H1 (cell line): ENCODE measurements around the gene AQP6. TPM values are rescaled to one million over a fixed set of nuclear protein-coding genes. Genes with fewer than 3 reads are reported as not detected.

Source experiments
- CTCF ChIA-PET: fragments of 300-600 bp; sonication (Branson Sonifier 250); formaldehyde crosslinking; loops from one replicate; lab custom pipeline; 2021; ENCODE audit not compliant: partially characterized antibody; lab: Charles Lee
- POLR2A ChIA-PET: fragments of 300-600 bp; sonication (Branson Sonifier 250); formaldehyde crosslinking; loops from one replicate; lab custom pipeline; 2021; ENCODE audit warnings: inconsistent platforms; ENCODE audit not compliant: partially characterized antibody; lab: Charles Lee
- DNase-seq, 2 experiments: peaks; one replicate each; pipeline versions ENCODE4 v3.0.0 to v3.0.0-alpha.2; 2010 to 2022; ENCODE audit warnings: low spot score in 2 of 2, low read depth in 1 of 2, mixed read lengths in 1 of 2
- FAIRE-seq: peaks from 2 replicates; lab custom pipeline; 2011; peaks lifted over from hg19 to GRCh38; lab: Jason Lieb, UNC
- H2AFZ ChIP-seq: 2 replicates; pipeline ENCODE4 v1.8.1; 2012; ENCODE audit warnings: low read length, inconsistent platforms
- H2AK5ac ChIP-seq: 2 replicates; pipeline ENCODE4 v1.6.1; 2013; ENCODE audit warnings: low read depth, low read length
- H2BK120ac ChIP-seq: replicated peaks from 2 replicates; pipeline ENCODE3; 2013; ENCODE audit warnings: low read depth, low read length, inconsistent platforms
- H2BK12ac ChIP-seq: 2 replicates; pipeline ENCODE4 v1.6.1; 2013; ENCODE audit warnings: low read depth, low read length
- H2BK15ac ChIP-seq: 2 replicates; pipeline ENCODE4 v1.6.1; 2013; ENCODE audit warnings: low read length
- H2BK20ac ChIP-seq: 2 replicates; pipeline ENCODE4 v1.6.1; 2013; ENCODE audit warnings: low read length
- H2BK5ac ChIP-seq: 2 replicates; pipeline ENCODE4 v1.6.1; 2013; ENCODE audit warnings: low read depth, low read length
- H3K14ac ChIP-seq: 2 replicates; pipeline ENCODE4 v1.6.1; 2013; ENCODE audit warnings: inconsistent platforms; ENCODE audit not compliant: insufficient read length
- H3K18ac ChIP-seq: 2 replicates; pipeline ENCODE4 v1.6.1; 2013; ENCODE audit warnings: low read length; ENCODE audit errors: extremely low read depth
- H3K23ac ChIP-seq: 2 replicates; pipeline ENCODE4 v1.6.1; 2013; ENCODE audit warnings: inconsistent platforms; ENCODE audit not compliant: insufficient read length
- H3K23me2 ChIP-seq: 2 replicates; pipeline ENCODE4 v1.6.1; 2013; ENCODE audit warnings: low read depth, low read length
- H3K27ac ChIP-seq: 2 replicates; pipeline ENCODE4 v1.6.1; 2011; ENCODE audit warnings: low read depth, low read length, inconsistent platforms
- H3K27me3 ChIP-seq, 4 experiments: replicated peaks in 1 of 4; 1 replicate in 1 of 4; 2 replicates in 3 of 4; pipeline versions ENCODE4 v1.6.1 to v1.8.1; 2011 to 2013; ENCODE audit warnings: low read length in 3 of 4, mild to moderate bottlenecking in 3 of 4, inconsistent platforms in 2 of 4, mixed read lengths in 2 of 4, moderate library complexity in 1 of 4; ENCODE audit not compliant: control insufficient read depth in 3 of 4, insufficient read depth in 3 of 4; ENCODE audit errors: extremely low read depth in 1 of 4
- H3K36me3 ChIP-seq, 4 experiments: 2 replicates each; pipeline versions ENCODE4 v1.6.1 to v1.8.1; 2011 to 2013; ENCODE audit warnings: mild to moderate bottlenecking in 4 of 4, low read length in 3 of 4, moderate library complexity in 2 of 4, control low read depth in 1 of 4, inconsistent platforms in 1 of 4; ENCODE audit not compliant: insufficient read depth in 4 of 4, control insufficient read depth in 2 of 4
- H3K4ac ChIP-seq: replicated peaks from 2 replicates; pipeline ENCODE3; 2013; ENCODE audit warnings: low read length, low read depth, mixed read lengths, inconsistent platforms; ENCODE audit not compliant: insufficient read length
- H3K4me1 ChIP-seq, 4 experiments: replicated peaks in 1 of 4; 1 replicate in 1 of 4; 2 replicates in 3 of 4; pipeline versions ENCODE4 v1.6.1 to v1.8.1; 2011 to 2013; ENCODE audit warnings: low read length in 3 of 4, inconsistent platforms in 2 of 4, mixed read lengths in 1 of 4; ENCODE audit not compliant: insufficient read depth in 4 of 4, control insufficient read depth in 3 of 4
- H3K4me2 ChIP-seq, 2 experiments: 2 replicates each; pipeline versions ENCODE4 v1.6.1 to v1.8.1; 2011 to 2013; ENCODE audit warnings: low read depth in 2 of 2, low read length in 2 of 2, control low read depth in 1 of 2, inconsistent platforms in 1 of 2, mild to moderate bottlenecking in 1 of 2; ENCODE audit not compliant: insufficient read depth in 1 of 2
- H3K4me3 ChIP-seq, 4 experiments: fragments of 200-600, 300-600 bp in 1 of 4; sonication (generic), shearing (Covaris generic), sonication (Bioruptor Twin) in 1 of 4; 2 replicates each; pipeline versions ENCODE4 v1.5.1 to v1.8.1; 2011 to 2016; ENCODE audit warnings: low read length in 4 of 4, low read depth in 3 of 4, control low read depth in 2 of 4, inconsistent platforms in 2 of 4, mild to moderate bottlenecking in 2 of 4, mixed read lengths in 1 of 4, moderate library complexity in 1 of 4; ENCODE audit not compliant: insufficient read depth in 2 of 4; ENCODE audit errors: extremely low read depth in 1 of 4
- H3K56ac ChIP-seq: replicated peaks from 2 replicates; pipeline ENCODE3; 2013; ENCODE audit warnings: low read depth, mild to moderate bottlenecking, mixed read lengths, low read length, inconsistent platforms; ENCODE audit not compliant: insufficient read length
- H3K79me1 ChIP-seq: 2 replicates; pipeline ENCODE4 v1.6.1; 2013; ENCODE audit warnings: low read depth, low read length, control low read depth
- H3K79me2 ChIP-seq, 2 experiments: 2 replicates each; pipeline versions ENCODE4 v1.6.1 to v1.8.1; 2012 to 2013; ENCODE audit warnings: low read length in 2 of 2, mild to moderate bottlenecking in 2 of 2, inconsistent platforms in 1 of 2; ENCODE audit not compliant: insufficient read depth in 2 of 2, control insufficient read depth in 1 of 2
- H3K9ac ChIP-seq, 4 experiments: replicated peaks in 1 of 4; 1 replicate in 1 of 4; 2 replicates in 3 of 4; pipeline versions ENCODE4 v1.6.1 to v1.8.1; 2011 to 2013; ENCODE audit warnings: low read depth in 3 of 4, low read length in 3 of 4, control low read depth in 2 of 4, mild to moderate bottlenecking in 2 of 4, moderate library complexity in 2 of 4, inconsistent platforms in 1 of 4; ENCODE audit errors: extremely low read depth in 1 of 4
- H3K9me3 ChIP-seq, 2 experiments: 2 replicates each; pipeline versions ENCODE4 v1.6.1 to v1.8.1; 2012 to 2013; ENCODE audit warnings: mild to moderate bottlenecking in 2 of 2, moderate library complexity in 2 of 2, control low read depth in 1 of 2, inconsistent platforms in 1 of 2, low read depth in 1 of 2, low read length in 1 of 2, mixed read lengths in 1 of 2; ENCODE audit not compliant: insufficient read depth in 2 of 2
- H4K20me1 ChIP-seq, 2 experiments: replicated peaks in 1 of 2; 2 replicates each; pipeline versions ENCODE3 to v1.8.1; 2011 to 2013; ENCODE audit warnings: inconsistent platforms in 2 of 2, low read length in 2 of 2, mild to moderate bottlenecking in 1 of 2; ENCODE audit not compliant: insufficient read depth in 2 of 2, control insufficient read depth in 1 of 2
- H4K5ac ChIP-seq: 2 replicates; pipeline ENCODE4 v1.6.1; 2013; ENCODE audit warnings: low read length, low read depth, mixed read lengths, inconsistent platforms; ENCODE audit not compliant: insufficient read length
- H4K8ac ChIP-seq: 2 replicates; pipeline ENCODE4 v1.8.0; 2013; ENCODE audit warnings: mild to moderate bottlenecking, moderate library complexity, low read length, inconsistent platforms; ENCODE audit not compliant: insufficient read depth; ENCODE audit errors: extremely low read depth
- H4K91ac ChIP-seq: replicated peaks from 2 replicates; pipeline ENCODE3; 2013; ENCODE audit warnings: low read length, mixed read lengths, inconsistent platforms; ENCODE audit not compliant: insufficient read length
- BACH1 ChIP-seq: IDR thresholded peaks from 2 replicates; pipeline ENCODE4 v1.6.1; 2012; ENCODE audit warnings: low read length, improper control_type of control experiment
- BRCA1 ChIP-seq: IDR thresholded peaks from 2 replicates; pipeline ENCODE4 v1.6.1; 2012; ENCODE audit warnings: low read depth, low read length, improper control_type of control experiment
- CEBPB ChIP-seq: IDR thresholded peaks from 2 replicates; pipeline ENCODE4 v1.6.1; 2012; ENCODE audit warnings: low read depth, low read length
- CHD1 ChIP-seq: IDR thresholded peaks from 2 replicates; pipeline ENCODE4 v1.6.1; 2012; ENCODE audit warnings: low read depth, low read length, improper control_type of control experiment
- CHD2 ChIP-seq: IDR thresholded peaks from 2 replicates; pipeline ENCODE4 v1.6.1; 2012; ENCODE audit warnings: low read length, improper control_type of control experiment
- EZH2 ChIP-seq: fragments of 200-600 bp; sonication (generic); IDR thresholded peaks from 2 replicates; pipeline ENCODE4 v1.7.1; 2012; ENCODE audit warnings: low read depth, mild to moderate bottlenecking, moderate library complexity, low read length, inconsistent platforms; ENCODE audit not compliant: severe bottlenecking
- KDM1A ChIP-seq: fragments of 200-600, 300-600 bp; sonication (generic); IDR thresholded peaks from 2 replicates; pipeline ENCODE4 v1.7.1; 2016; ENCODE audit warnings: mild to moderate bottlenecking, low read length, borderline replicate concordance
- POLR2AphosphoS5 ChIP-seq: IDR thresholded peaks from 2 replicates; pipeline ENCODE4 v1.6.1; 2011; ENCODE audit warnings: low read depth, low read length
- POU5F1 ChIP-seq: IDR thresholded peaks from 2 replicates; pipeline ENCODE4 v1.6.1; 2011; ENCODE audit warnings: low read depth, mild to moderate bottlenecking, low read length, moderate library complexity
- SIN3A ChIP-seq, 2 experiments: IDR thresholded peaks in 1 of 2; conservative IDR thresholded peaks in 1 of 2; 2 replicates each; pipeline ENCODE4 v1.6.1; 2011 to 2012; ENCODE audit warnings: low read length in 2 of 2, improper control_type of control experiment in 1 of 2, low read depth in 1 of 2, mild to moderate bottlenecking in 1 of 2
- WGBS, 2 experiments: shearing (Covaris generic) in 1 of 2; methylation state at CpG; one replicate each; pipeline versions ENCODE4 v1.1.6 to v1.1.7; 2013 to 2015; ENCODE audit warnings: low lambda C conversion rate in 2 of 2, mixed read lengths in 2 of 2, inconsistent platforms in 1 of 2, low coverage in 1 of 2, missing lambda C conversion rate in 1 of 2; ENCODE audit not compliant: insufficient replicate concordance in 2 of 2, insufficient coverage in 1 of 2, insufficient read length in 1 of 2; ENCODE audit errors: extremely low coverage in 1 of 2, missing lambda C conversion rate in 1 of 2; 5-methylcytosine and 5-hydroxymethylcytosine counted together
- polyA plus RNA-seq, 7 experiments: library from polyadenylated mRNA; depleted of rRNA in 3 of 7; stranded (reverse) in 5 of 7; unstranded in 2 of 7; fragments of >200 nt in 5 of 7; fragments of 200-250 nt in 2 of 7; gene quantifications; 1 replicate in 5 of 7; 2 replicates in 1 of 7; 4 replicates in 1 of 7; pipeline versions ENCODE4 v1.2.1 to v1.2.3, GENCODE V29; 2011 to 2013; ENCODE audit warnings: missing spikeins in 2 of 7, mixed read lengths in 2 of 7
- total RNA-seq: library from RNA; stranded (reverse); fragmentation: NEBNext Ultra II Directional; extraction: Animal tissue kit (Norgen Biotek cat#: 25700); gene quantifications from 2 replicates; pipeline ENCODE4 v1.2.1, GENCODE V29; 2021

Gene AQP6
- total and polyA plus RNA-seq, 2 of the 8 experiments (the other 6 are each of a cell fraction or from before 2014, with no cell fraction given), result 0.03 to 0.17 TPM

GRCh38 chr12:49956663-49957569 is 15.8 kb upstream of the AQP6 start:
- H3K79me1 ChIP-seq, result no peaks in the 10 kb centered on the region

More at GRCh38 chr12:49956663-49957569, 15.8 kb upstream of the AQP6 start:
- H2BK12ac ChIP-seq, result peak overlapping the region; percentile 53; the same call in 1 of the 2 replicates
- TF ChIP-seq CHD2 (no peak), CHD1 (no peak), POU5F1 (no peak), SIN3A (conservative IDR thresholded peaks at IDR 0.05 in 1 of 2, IDR thresholded peaks at IDR 0.05 in 1 of 2; ENCODE audit: low read depth in 1 of 2, low read length in 2 of 2) (no peak), EZH2 (no peak), BRCA1 (no peak), KDM1A (no peak), POLR2AphosphoS5 (no peak), CEBPB (no peak), BACH1 (no peak)
- peak overlapping the region; percentile 77; the same call in 1 of the 2 replicates for H2AK5ac ChIP-seq
- DNase-seq, result no peak
- no peak for FAIRE-seq
- H3K9me3 ChIP-seq, result no peaks in the 10 kb centered on the region
- peaks cover 4 to 23% (median 17%) of the 10 kb centered on the region in 4 experiments for H3K4me1 ChIP-seq
- peaks cover 6% of the 10 kb centered on the region; the same call in 1 of the 2 replicates for H3K23me2 ChIP-seq
- H4K8ac ChIP-seq, result no peak overlapping the region
- 96% methylated on average over 6 of the region's 6 CpGs; no CpG with 5 or more reads in 1 of the 2 experiments for WGBS, 2 experiments
- no peak overlapping the region for H3K4ac ChIP-seq
- H4K20me1 ChIP-seq, result no peaks in the 10 kb centered on the region
- H3K4me2 ChIP-seq, result no peak overlapping the region
- ChIA-PET CTCF (interaction anchor here (0.6 to 7.8 kb wide), 8 partner anchors 11 to 337 kb away, joined by 3 to 86 read pairs (median 6); no protein-coding TSS in a partner anchor), POLR2A (interaction anchor here (1.5 kb wide), 1 partner anchor 130 kb away, joined by 3 read pairs; no protein-coding TSS in a partner anchor)
- H3K4me3 ChIP-seq, result no peak overlapping the region
- no peaks in the 10 kb centered on the region for H3K36me3 ChIP-seq
- no peak overlapping the region for H3K56ac ChIP-seq
- H2BK20ac ChIP-seq, result no peak overlapping the region
- no peak overlapping the region for H2AFZ ChIP-seq
- H3K23ac ChIP-seq, result no peak overlapping the region
- H2BK5ac ChIP-seq, result no peak overlapping the region
- no peak overlapping the region for H2BK120ac ChIP-seq
- H4K91ac ChIP-seq, result no peak overlapping the region
- H3K27ac ChIP-seq, result no peak overlapping the region
- H3K9ac ChIP-seq, result no peak overlapping the region
- H3K14ac ChIP-seq, result no peak overlapping the region
- H3K79me2 ChIP-seq, result no peaks in the 10 kb centered on the region
- H4K5ac ChIP-seq, result no peak overlapping the region
- H3K18ac ChIP-seq, result peak overlapping the region; percentile 27; the same call in 1 of the 2 replicates
- H3K27me3 ChIP-seq, result peaks cover 12 to 54% (median 45%) of the 10 kb centered on the region in 4 experiments
- 0 out of 2 replicates have a peak overlapping the region, but pooled peaks have one; percentile 1 for H2BK15ac ChIP-seq
